PC-3 (cell line): ENCODE results near the gene SDE2. TPM values are rescaled to one million over a fixed set of nuclear protein-coding genes. Genes with fewer than 3 reads are reported as not detected.
A peak's percentile ranks its signal among the peaks of the same experiment; 100 is the strongest.
"Not testable (repeated sequence)": the region's sequence is repeated elsewhere in the genome, so short reads cannot be mapped to it uniquely, and the experiment has no call there.

Source experiments
- ATAC-seq: fragments of 200-7000 bp; cut with Tn5 transposase; 2 replicates; pipeline ENCODE4 v1.9.1; 2020; ENCODE audit warnings: mild to moderate bottlenecking, moderate library complexity
- BruUV-seq: library from RNA; stranded (reverse); fragments of 400-500 nt; replicated peaks from 2 replicates; lab custom pipeline; 2021; lab: Mats Ljungman, UMichigan
- CTCF ChIA-PET: fragments of 300-600 bp; sonication (Branson Sonifier 250); formaldehyde crosslinking; loops from one replicate; lab custom pipeline; 2022; ENCODE audit warnings: antibody characterized with exemption; lab: Charles Lee
- POLR2A ChIA-PET: fragments of 300-600 bp; sonication (Branson Sonifier 250); formaldehyde crosslinking; loops from one replicate; lab custom pipeline; 2022; ENCODE audit warnings: antibody characterized with exemption; ENCODE audit not compliant: unreplicated experiment; lab: Charles Lee
- DNase-seq: peaks from one replicate; pipeline ENCODE4 v3.0.0-alpha.2; 2015
- H2AFZ ChIP-seq: fragments of 300-600 bp; sonication (generic); 2 replicates; pipeline ENCODE4 v1.6.0; 2016; ENCODE audit warnings: antibody characterized with exemption, low read length
- H3F3A ChIP-seq: fragments of 300-600 bp; sonication (generic); one replicate; pipeline ENCODE4 v1.6.0; 2017; ENCODE audit warnings: antibody characterized with exemption, low read length, control low read depth, mild to moderate bottlenecking; ENCODE audit not compliant: unreplicated experiment
- H3K27ac ChIP-seq: fragments of 300-600 bp; sonication (generic); 2 replicates; pipeline ENCODE4 v1.5.1; 2016; ENCODE audit warnings: mild to moderate bottlenecking, low read length
- H3K27me3 ChIP-seq: fragments of 300-600 bp; sonication (generic); 2 replicates; pipeline ENCODE4 v1.6.1; 2016; ENCODE audit warnings: low read length, mixed read lengths
- H3K36me3 ChIP-seq: fragments of 300-600 bp; sonication (generic); 2 replicates; pipeline ENCODE4 v1.6.1; 2016; ENCODE audit warnings: low read depth, mixed run types, low read length, mixed read lengths
- H3K4me1 ChIP-seq: fragments of 300-600 bp; sonication (generic); 2 replicates; pipeline ENCODE4 v1.5.1; 2016; ENCODE audit warnings: low read length; ENCODE audit not compliant: insufficient read depth
- H3K4me2 ChIP-seq: fragments of 300-600 bp; sonication (generic); 2 replicates; pipeline ENCODE4 v1.6.0; 2016; ENCODE audit warnings: low read length
- H3K4me3 ChIP-seq: fragments of 300-600 bp; sonication (generic); 2 replicates; pipeline ENCODE4 v1.5.1; 2016; ENCODE audit warnings: mild to moderate bottlenecking, low read length, mixed read lengths
- H3K79me2 ChIP-seq: fragments of 300-600 bp; sonication (generic); 2 replicates; pipeline ENCODE4 v1.6.1; 2017; ENCODE audit warnings: low read length, mixed read lengths
- H3K9ac ChIP-seq: fragments of 300-600 bp; sonication (generic); 2 replicates; pipeline ENCODE4 v1.6.0; 2016; ENCODE audit warnings: mild to moderate bottlenecking, low read length
- H3K9me2 ChIP-seq: fragments of 300-600 bp; sonication (generic); replicated peaks from 2 replicates; pipeline ENCODE4 v1.6.1; 2016; ENCODE audit warnings: mixed run types, low read length, mixed read lengths
- H3K9me3 ChIP-seq: fragments of 300-600 bp; sonication (generic); 2 replicates; pipeline ENCODE4 v1.6.1; 2016; ENCODE audit warnings: low read length, mixed read lengths
- H4K20me1 ChIP-seq: fragments of 300-600 bp; sonication (generic); 2 replicates; pipeline ENCODE4 v1.6.1; 2016; ENCODE audit warnings: low read length, mixed read lengths
- CTCF ChIP-seq: fragments of 300-600 bp; sonication (generic); conservative IDR thresholded peaks from 2 replicates; pipeline ENCODE4 v1.5.1; 2017; ENCODE audit warnings: antibody characterized with exemption, low read depth, mild to moderate bottlenecking, low read length
- EZH2 ChIP-seq: fragments of 300-600 bp; sonication (generic); IDR thresholded peaks from one replicate; pipeline ENCODE4 v1.6.1; 2017; ENCODE audit warnings: antibody characterized with exemption, mild to moderate bottlenecking, low read length; ENCODE audit not compliant: unreplicated experiment
- EZH2phosphoT487 ChIP-seq: fragments of 300-600 bp; sonication (generic); IDR thresholded peaks from 2 replicates; pipeline ENCODE4 v1.6.1; 2018; ENCODE audit warnings: mild to moderate bottlenecking, antibody characterized with exemption, low read length, borderline replicate concordance
- intact Hi-C: fragments of 100-400 bp; cut with micrococcal nuclease; formaldehyde crosslinking; loops from 2 replicates; pipeline ENCODE4 v1.9.0; 2023
- total RNA-seq: library from RNA; depleted of rRNA; stranded (reverse); fragments of >200 nt; gene quantifications from 2 replicates; pipeline ENCODE4 v1.2.3, GENCODE V29; 2014

The SDE2 gene
- total RNA-seq, 1 experiment from 2014 or later: 26.1 TPM

DNA sequence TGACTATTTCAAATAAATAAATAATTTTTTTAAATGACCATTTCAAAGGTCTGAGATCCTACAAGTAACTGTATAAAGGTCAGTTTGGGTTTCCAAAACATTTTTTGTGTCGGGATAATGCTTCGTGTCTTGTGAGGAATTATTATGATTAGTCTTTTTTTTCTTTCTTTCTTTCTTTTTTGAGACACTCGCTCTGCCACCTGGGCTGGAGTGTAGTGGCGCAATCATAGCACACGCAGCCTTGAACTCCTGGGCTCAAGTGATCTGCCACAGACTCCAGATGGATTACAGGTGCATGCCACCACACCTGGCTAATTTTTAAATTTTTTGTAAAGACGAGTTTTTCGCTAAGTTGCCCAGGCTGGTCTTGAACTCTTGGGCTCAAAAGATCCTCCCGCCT, 1.9 kb upstream of the SDE2 start:
- no peak overlapping the region for H3K27ac ChIP-seq
- ChIA-PET POLR2A (no interaction called here), CTCF (no interaction called here)
- H3K4me3 ChIP-seq: no peak overlapping the region
- ATAC-seq (no peak), DNase-seq (no peak)
- H3F3A ChIP-seq: no peaks in the 10 kb centered on the region
- peaks cover 21% of the 10 kb centered on the region; the same call in 1 of the 2 replicates for H4K20me1 ChIP-seq
- BruUV-seq: no TSS peak
- no peak for TF ChIP-seq EZH2
- no peak for TF ChIP-seq CTCF
- TF ChIP-seq EZH2phosphoT487: no peak
- H3K27me3 ChIP-seq: no peaks in the 10 kb centered on the region
- H3K4me1 ChIP-seq: peaks cover 23% of the 10 kb centered on the region
- H2AFZ ChIP-seq: no peak overlapping the region
- 0 out of 2 replicates have a peak, but pooled peaks cover 4% of the 10 kb centered on the region for H3K36me3 ChIP-seq
- peaks cover 31% of the 10 kb centered on the region for H3K79me2 ChIP-seq
- no peak overlapping the region for H3K4me2 ChIP-seq
- intact Hi-C loops: no loop called here
- H3K9me2 ChIP-seq: no peaks in the 10 kb centered on the region
- H3K9me3 ChIP-seq: no peaks in the 10 kb centered on the region
- no peak overlapping the region for H3K9ac ChIP-seq

DNA sequence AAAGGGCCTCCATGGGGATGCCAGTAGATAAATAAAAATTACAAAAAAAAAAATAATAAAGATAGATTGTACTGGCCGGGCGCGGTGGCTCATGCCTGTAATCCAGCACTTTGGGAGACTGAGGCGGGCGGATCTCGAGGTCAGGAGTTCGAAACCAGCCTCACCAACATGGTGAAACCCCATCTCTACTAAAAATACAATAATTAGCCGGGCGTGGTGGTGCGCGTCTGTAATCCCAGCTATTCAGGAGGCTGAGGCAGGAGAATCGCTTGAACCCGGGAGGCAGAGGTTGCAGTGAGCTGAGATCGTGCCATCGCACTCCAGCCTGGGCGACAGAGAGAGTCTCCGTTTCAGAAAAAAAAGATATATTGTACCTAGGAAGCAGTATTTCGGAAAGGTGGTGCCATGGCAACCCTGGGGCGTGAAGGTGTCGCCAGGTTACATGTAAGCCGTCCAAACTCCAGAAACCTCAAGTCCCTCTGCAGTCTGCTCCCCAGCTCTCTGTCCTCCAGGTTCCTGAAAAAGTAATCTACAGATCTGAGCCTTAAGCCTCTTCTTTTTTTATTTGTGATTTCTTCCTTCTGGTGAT, 1.4 kb upstream of the SDE2 start:
- H3F3A ChIP-seq, H3K27ac ChIP-seq, H3K36me3 ChIP-seq, BruUV-seq, intact Hi-C loops, POLR2A ChIA-PET, DNase-seq, CTCF ChIA-PET, H3K27me3 ChIP-seq, H2AFZ ChIP-seq, H3K4me2 ChIP-seq, H3K9ac ChIP-seq, ATAC-seq, H3K9me2 ChIP-seq, H3K9me3 ChIP-seq, H3K4me3 ChIP-seq: not testable (repeated sequence)
- peaks cover 26% of the 10 kb centered on the region; the same call in 1 of the 2 replicates for H4K20me1 ChIP-seq
- peaks cover 23% of the 10 kb centered on the region for H3K4me1 ChIP-seq
- peaks cover 36% of the 10 kb centered on the region for H3K79me2 ChIP-seq

- TF ChIP-seq EZH2: no peak
- TF ChIP-seq CTCF: no peak
- POLR2A ChIA-PET: interaction anchor here (0.6 to 1.2 kb wide), 3 partner anchors 35 to 65 kb away, joined by 3 to 8 read pairs (median 4); partner anchors contain the start of gene H3-3A
Observed at GRCh38 chr1:225999912-226000337, 782 bp upstream of the SDE2 start.

More at GRCh38 chr1:225999912-226000337, 782 bp upstream of the SDE2 start:
- BruUV-seq: TSS peak; percentile 99
- Histone ChIP-seq H3K27ac (0 out of 2 replicates have a peak overlapping the region, but pooled peaks have one; percentile 23), H3K36me3 (peaks cover 11% of the 10 kb centered on the region; the same call in 1 of the 2 replicates), H3K4me2 (peak overlapping the region; percentile 87), H2AFZ (peak overlapping the region; percentile 56), H3K9me3 (no peaks in the 10 kb centered on the region), H3K4me1 (peaks cover 23% of the 10 kb centered on the region), H3K9me2 (no peaks in the 10 kb centered on the region), H3K9ac (peak overlapping the region; percentile 12; the same call in 1 of the 2 replicates), H3F3A (no peaks in the 10 kb centered on the region), H3K4me3 (peak overlapping the region; percentile 94), H3K27me3 (no peaks in the 10 kb centered on the region), H4K20me1 (peaks cover 29% of the 10 kb centered on the region; the same call in 1 of the 2 replicates), H3K79me2 (peaks cover 42% of the 10 kb centered on the region)
- intact Hi-C loops: loop anchor here (1.0 to 5.0 kb wide), 2 partner anchors 62 to 122 kb away; partner anchors contain the start of gene H3-3A
- DNase-seq (no peak), ATAC-seq (no peak)
- CTCF ChIA-PET: interaction anchor here (0.5 to 1.0 kb wide), 2 partner anchors 60 to 63 kb away, joined by 3 to 6 read pairs; partner anchors contain the start of gene H3-3A
